HG02973 (cell line): Measurements from ENCODE around the gene SLA2.
"Not testable (repeated sequence)": the region's sequence is repeated elsewhere in the genome, so short reads cannot be mapped to it uniquely, and the experiment has no call there.

ENCODE experiments used
- ATAC-seq: cut with Tn5 transposase; IDR thresholded peaks from one replicate; pipeline ENCODE4 v1.9.1; 2021; ENCODE audit warnings: moderate library complexity; ENCODE audit not compliant: unreplicated experiment

Gene SLA2, protein sequence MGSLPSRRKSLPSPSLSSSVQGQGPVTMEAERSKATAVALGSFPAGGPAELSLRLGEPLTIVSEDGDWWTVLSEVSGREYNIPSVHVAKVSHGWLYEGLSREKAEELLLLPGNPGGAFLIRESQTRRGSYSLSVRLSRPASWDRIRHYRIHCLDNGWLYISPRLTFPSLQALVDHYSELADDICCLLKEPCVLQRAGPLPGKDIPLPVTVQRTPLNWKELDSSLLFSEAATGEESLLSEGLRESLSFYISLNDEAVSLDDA

DNA sequence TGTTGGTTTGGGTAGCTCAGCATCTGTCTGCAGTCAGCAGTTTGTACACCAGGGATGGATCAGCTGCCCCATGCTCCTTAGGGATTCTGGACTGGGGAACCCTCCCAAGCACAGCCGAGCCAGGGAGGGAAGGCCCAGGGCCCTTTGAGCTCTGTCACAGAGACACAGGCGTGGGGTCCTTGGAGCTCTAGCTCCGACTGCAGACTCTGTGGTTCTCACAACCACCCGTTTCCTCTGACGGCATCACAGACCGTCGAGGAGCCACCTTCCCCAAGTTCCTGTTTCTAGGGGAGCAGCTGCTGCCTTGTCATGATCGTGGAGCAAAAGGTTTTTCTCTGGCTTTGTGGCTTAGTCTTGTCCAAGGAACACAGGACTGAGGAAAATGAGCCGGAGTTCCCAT is at the start of gene SLA2:
Gene SLA2, minus strand, starts transcription at position 199 of the 400 bp plus-strand sequence. CDS start 4,861 bp downstream, outside the sequence.
- no peak for ATAC-seq

DNA sequence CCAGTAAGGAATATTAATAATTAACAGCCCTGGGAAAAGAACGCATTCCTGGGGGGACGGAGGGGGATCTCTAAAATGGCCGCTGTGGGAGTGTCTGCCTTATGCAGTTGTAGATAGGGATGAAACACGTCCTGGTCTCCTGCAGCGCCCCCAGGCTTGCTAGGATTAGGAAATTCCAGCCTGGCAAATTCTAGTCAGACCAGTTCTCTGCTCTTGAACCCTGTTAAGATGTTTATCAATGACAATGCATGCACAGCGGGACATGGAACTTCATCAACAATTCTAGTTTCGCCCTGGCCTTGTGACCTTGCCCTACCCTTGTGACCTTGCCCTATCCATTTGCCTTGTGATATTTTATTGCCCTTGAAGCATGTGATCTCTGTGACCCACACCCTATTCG is 49.5 kb upstream of the SLA2 start:
- not testable (repeated sequence) for ATAC-seq

DNA sequence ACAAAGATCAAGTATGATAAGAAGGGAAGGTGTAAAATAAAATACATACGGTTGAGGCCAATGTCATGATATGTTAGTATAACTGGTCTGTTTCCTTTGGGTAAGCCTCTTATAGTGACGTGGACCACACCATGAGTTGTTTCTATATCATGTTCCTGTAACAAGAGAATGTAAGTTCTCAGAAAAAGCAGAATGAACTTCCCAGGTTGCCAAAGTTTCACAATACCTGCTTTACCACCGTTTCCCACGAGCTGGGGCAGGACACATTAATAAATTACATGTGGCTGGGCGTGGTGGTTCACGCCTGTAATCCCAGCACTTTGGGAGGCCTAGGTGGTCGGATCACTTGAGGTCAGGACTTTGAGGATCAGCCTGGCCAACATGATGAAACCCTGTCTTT is 42.6 kb upstream of the SLA2 start:
- ATAC-seq = no peak

DNA sequence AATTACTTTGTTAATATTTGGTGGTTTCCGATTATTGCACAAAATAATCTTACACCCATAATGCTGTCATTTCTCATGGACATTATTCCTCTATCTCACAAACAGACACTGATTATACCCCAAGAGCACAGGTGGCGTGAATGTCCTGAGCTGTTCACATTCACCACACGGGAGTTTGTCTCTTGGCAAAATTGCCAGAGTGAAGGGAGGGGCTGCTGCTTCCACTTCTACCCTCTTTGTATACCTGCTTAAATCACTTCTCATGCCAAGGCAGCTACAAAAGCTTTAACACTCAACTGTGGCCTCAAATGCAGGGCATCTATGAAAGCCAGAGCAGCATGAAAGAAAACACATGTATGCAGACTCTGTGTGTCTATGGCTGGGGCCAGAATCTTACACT is 41.9 kb upstream of the SLA2 start:
- no peak for ATAC-seq

DNA sequence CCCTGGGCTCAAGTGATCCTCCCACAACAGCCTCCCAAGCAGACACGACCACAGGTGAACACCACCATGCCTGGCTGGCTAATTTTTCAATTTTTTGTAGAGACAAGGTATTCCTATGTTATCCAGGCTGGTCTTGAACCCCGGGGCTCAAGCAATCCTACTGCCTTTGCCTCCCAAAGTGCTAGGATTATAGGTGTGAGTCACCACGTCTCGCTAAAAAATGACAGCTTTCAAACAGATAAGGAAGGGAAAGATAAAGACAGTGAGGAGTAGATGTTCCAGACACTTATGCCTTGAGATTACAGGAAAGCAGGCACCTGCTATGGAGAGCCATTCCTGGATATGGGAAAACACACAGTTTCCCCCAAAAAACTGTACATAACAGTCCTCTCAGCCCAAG is 40.9 kb upstream of the SLA2 start:
- no peak for ATAC-seq

DNA sequence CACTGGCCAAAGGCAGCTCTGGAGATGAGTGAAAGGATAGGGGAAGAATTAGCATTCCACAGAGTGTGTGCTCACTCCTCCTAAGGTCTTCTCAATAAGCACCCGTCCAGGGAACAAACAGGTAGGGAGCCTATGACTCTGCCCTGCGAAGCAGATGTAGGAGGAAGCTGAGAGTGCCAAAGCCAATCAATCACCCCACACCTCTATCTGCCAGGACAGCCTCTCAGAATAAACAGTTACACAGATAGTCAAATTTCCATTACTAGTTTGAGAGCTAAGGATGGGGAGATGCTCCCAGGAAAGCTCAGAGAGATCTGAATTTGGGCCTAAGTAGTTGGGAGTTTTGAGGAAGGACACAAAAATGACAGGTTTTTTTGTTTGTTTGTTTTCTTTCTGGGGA is 40.5 kb upstream of the SLA2 start:
- ATAC-seq = no peak

DNA sequence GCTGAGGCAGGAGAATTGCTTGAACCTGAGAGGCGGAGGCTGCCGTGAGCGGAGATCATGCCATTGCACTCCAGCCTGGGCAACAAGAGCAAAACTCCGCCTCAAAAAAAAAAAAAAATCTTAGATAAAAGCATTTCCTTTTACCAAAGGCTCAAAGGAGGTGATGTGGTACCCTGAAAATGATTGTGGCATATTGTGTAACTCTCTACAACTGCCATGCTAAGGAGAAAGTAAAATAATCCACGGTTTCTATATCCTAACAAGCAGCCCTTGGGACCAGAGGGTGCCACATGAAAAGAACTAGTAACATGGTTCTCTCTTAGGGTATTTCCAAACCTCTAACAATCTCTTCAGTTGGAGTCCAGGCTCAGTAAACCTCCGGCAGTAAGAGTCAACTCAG is 38.8 kb upstream of the SLA2 start:
- no peak for ATAC-seq

DNA sequence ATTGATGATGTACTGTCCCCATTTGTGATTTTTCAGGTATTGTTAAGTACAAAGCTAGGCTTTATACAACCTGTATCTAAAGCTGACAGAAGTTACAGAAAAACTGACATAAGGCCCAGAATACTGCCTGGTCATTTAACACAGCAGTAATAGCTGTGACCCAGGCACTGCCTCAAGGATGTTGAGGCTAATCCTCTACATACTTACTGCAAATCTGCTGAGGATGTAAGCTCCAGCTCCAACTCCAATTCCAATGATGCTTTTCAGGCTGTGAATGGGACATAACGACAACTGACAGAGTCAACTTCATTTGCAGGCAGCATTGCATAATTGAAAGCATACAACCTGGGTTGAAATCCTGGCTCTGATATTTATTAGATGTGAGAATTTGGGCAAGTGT is 36.3 kb upstream of the SLA2 start:
- ATAC-seq = no peak

DNA sequence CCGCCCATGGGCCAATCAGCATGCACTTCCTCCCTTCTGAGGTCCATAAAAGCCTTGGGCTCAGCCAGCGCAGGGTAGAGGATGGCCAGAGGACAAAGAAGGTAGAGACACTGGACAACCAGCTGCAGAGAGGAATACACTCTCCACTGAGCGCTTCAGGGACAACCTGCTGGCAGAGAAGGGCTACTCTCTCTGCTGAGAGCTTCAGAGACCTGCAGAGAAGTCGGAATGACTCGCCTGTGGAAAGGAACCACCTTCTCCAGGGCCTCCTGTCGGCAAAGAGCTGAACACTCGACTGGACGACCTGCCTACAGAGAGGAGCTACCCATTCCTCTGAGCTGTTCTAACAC is 31.4 kb upstream of the SLA2 start:
- ATAC-seq = no peak

DNA sequence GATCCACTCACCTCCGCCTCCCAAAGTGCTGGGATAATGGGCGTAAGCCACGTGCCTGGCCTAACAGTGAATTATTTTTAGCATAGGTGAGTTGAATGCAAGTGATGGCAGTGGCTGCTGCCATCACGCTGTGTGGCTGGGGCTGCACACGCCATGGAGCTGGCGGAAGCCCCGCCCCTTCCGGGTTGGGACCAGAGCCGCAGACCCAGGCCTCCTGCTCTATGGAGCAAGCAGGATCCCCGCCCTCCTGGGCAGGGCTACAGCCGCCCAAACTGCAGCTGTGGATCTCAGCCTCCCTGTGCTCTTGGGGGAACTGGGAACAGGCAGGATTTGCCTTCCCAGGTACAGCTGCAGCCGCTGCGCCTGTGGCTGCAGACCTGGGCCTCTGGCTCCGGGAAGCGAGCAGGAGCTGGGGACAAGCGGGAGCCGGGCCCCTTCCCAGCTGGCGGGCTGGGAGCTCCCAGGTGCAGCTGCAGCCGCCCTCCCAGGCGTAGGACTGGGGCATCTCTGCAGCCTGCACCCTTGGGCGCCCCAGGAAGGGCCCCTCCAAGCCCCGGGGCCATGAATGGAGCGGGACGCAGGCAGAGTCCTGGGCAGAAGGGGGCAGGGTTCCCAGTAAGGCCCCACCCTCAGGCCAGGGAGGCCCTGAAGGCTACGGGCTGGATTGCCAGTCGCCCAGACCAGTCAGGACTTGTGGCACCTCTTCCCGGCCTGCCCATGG is 30.9 kb upstream of the SLA2 start:
- no peak for ATAC-seq

DNA sequence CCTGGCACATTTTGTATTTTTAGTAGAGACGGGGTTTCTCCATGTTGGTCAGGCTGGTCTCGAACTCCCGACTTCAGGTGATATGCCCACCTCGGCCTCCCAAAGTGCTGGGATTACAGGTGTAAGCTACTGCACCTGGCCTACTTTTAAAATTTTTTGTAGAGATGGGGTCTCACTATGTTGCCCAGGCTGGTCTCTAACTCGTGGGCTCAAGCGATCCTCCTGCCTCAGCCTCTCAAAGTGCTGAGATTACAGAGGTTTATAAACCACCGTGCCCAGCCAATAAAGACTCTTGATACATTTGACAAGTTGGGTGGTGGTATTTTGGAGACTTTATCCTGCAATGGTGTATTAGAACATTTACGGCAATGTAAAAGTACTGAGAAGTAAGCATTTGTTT is 29.5 kb upstream of the SLA2 start:
- ATAC-seq = not testable (repeated sequence)

DNA sequence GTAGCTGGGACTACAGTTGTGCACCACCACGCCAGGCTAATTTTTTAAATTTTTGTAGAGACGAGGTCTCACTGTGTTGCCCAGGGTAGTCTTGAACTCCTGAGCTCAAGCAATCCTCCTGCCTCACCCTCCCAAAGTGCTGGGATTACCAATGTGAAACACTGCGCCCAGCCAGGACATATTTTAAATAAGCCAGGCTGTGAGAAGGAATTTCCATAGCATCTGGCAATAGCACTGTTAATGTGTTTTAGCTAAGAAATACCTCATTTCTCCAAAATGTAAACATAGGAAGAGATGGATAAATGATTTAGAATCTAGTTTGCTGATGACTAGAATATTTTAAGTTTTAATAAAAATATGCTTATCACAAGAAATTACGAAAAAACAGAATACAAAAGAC is 27.0 kb upstream of the SLA2 start:
- no peak for ATAC-seq

DNA sequence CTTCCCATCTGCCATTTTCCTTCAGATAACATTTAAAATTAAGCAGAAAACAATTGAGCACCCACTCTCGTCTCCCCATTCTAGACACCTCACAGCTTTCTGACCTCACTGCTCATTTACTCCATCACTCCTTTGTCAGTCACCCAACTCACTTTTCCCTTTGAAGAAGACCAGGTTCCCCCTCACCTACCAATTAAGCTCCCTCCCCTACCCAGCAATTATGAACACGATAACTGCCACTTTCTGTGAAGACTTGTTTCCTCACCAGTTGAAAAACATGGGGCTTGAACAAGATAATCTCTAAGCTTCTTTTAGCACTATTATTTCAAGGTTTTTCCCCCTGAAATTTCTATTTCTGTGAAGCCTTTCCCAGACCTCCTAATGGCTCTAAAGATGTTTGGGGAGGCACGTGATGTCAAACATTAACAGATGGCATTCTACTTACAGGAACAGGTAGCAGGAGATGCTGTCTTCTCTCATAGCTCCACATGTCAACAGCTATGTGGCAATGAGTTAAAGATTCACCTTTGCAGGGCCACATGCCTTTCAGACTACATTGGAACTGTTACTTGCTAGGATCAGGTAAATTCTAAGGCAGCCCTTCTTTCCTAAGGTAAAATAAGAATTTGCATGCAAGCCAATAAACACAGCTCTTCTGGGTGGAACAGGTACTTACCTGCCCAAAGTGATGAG is 24.8 kb upstream of the SLA2 start:
- ATAC-seq = no peak

DNA sequence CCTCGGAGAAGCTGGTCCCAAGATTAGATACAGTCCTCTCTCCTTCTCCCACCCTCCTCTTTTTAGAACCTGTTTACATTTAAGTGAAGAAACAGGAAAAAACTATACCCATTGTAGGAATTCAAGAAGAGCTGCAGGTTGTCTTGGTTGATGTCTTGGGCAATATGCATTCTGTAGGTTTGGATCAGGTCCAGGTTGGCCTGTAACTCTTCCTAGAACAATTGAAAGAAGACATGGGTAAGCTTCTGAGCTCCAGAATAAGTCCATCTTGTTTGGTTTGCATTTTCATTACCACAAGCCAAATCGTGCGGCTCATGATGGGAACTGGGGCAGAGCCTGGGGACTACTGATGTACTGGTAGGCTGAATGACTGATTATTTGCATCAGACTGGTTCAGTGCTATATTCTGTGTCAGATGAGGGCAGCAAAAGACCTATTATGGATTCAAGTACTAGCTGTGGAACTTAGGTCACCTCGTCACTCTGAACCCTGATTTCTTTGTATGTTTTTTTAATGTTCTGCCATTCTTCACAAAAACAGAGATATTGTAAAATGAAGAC is 20.3 kb upstream of the SLA2 start:
- no peak for ATAC-seq

DNA sequence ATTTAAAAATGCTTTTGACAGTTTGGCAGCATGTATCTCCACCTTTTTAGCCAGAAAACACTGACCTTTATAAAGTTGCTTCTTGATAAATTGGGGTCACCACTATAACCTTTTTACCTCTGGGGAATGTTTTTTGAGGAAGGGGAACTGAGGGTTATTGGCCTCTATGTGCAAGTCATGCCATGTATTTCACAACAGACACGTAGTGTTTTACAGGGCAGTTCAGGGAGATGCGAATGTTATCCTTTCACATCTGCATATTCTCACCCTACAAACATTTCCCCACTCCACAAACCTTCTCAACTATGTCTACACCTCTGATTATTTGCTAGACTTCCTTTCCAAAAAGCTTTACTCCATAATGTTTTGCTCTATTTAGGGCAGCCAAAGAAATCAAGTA is 17.0 kb upstream of the SLA2 start:
- no peak for ATAC-seq

DNA sequence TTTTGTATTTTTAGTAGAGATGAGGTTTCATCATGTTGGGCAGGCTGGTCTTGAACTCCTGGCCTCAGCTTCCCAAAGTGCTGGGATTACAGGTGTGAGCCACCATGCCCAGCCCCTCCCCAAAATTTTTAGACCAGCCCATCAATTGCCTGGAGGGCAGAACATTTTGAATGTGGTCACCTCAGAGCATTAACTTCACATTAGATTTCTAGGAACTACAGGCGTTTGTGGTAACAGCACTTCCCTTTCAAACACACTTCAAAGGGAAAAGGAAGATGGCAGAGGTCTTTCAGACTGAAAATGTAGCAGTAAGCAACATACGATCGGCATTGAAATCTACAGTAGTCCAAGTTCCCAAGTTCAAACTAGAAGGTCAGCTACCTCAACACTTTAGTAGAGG is 12.3 kb upstream of the SLA2 start:
- no peak for ATAC-seq

DNA sequence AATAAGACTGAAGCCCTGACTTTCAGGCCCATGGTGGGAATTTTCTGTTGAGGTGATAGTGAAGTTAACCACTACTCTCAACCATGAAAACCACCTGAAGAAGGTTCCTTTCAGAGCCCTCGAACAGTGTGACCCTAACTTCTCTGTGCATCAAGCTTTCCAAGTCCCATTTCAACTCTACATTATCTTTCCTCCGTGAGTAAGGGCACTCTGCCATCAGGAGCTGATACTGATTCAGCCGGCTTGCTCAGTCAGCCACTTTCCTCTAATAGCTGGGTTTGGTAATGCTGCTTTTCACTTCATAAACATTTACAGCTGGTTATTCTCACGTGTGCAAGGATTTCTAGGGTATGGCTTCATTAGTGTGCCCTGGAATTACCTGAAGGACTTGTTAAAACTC is 10.7 kb upstream of the SLA2 start:
- no peak for ATAC-seq

DNA sequence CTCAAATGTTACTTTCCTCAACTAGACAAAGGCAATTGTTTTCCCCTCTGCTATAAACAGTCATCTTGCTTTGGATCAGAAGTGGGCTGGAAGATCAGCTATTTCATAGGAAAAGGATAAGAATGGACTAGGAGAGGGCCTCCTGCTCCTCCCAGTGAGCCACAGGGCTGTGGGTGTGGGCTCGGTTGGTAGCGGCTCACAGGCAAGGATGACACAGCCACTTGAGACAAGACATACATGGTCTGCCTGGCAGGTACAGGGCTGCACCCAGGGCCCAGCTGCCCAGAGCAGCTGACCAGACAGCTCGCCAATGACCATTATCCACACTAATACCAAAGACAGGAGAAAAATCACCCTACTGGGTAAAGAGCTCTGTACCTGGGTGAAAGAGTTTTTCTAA is 9.0 kb upstream of the SLA2 start:
- ATAC-seq = no peak

DNA sequence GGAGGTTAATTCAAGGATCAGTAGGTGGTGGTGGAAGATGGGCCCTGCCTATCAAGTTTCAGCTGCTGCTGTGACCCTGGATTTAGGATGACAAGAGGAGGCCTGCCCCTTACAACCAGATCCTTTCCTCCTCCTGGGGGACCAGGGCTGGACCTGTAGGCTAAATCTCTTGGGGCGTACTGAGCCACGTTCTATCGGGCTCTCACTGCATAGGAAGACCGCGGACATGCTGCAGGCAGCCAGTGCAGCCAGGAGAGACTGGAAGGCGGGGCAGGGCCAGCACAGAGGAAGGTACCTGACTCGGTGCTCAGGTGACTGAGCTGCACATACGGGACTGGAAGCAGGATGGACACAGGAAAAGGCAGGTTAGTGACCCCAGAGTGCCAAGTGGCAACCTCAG is 8.5 kb upstream of the SLA2 start:
- no peak for ATAC-seq

DNA sequence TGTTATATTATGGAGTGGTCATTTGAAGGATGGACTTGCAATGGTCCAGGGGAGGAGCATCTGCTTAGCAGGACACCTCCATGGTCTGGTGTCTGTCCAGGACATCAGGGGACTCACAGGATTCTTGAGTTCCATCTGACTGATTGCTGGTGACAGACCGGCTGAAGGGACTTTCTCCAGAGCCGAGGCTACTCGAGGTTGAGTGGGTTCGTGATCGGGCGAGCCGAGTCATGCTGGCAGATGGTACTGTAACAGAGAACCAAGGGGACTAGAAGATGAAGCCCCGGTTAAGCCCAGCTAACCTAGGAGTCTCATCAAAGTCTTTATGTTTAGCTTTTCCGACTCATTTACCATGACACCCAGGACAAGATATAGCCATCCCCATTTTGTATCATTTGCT is 7.5 kb upstream of the SLA2 start:
- ATAC-seq = no peak

DNA sequence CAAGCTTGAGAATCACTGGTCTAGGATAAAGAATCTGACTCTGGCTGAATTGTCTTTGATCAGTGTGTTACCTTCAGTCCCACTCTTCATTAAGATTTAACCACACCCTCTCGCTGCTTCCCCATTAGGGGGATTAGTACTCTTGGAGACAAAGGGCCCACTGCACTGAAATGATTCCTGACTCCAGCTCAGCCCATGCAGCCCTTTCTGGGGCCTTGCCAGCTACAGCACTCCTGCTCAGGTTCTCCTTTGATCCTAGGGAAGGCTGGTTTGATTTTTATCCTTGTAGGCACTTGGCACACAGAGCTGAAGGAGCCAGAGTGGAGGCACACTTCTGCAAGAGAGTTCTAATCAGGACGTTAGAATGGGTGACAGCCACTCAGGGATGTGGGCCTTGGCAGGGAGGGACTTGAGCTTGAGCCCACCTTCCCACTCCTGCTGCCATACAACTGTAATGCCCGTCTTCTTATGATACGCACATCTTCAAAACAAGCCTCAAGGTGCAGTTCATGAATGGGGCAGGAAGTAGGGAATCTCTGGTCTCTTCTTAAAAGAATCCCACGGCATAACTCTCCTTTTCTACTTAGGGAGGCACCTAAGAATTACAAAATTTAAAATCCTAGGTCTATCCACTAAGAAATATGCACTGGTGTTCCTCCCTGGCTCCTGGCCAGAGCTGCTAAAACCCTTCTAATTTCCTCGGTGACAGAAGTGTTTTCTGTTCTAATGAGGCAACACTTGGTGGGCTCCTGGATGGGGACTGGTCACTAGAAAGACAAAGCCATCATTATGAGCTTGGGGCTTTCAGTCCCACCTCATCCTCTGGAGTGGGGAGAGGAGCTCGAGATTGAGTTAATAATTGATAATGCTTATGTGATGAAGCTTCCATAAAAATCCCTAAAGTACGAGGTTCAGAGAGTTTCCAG is 1.5 kb upstream of the SLA2 start:
- no peak for ATAC-seq
